ENCODE results near the gene ALDH1B1.
"Not testable (repeated sequence)": the region's sequence is repeated elsewhere in the genome, so short reads cannot be mapped to it uniquely, and the experiment has no call there.

ALDH1B1 gene

GRCh38 chr9:38359689-38360385 lies 32.7 kb upstream of the ALDH1B1 start:
- in situ Hi-C loops (cut with MboI; ENCODE audit: low sequenced_read_pairs): loop anchor here (5.0 to 25.0 kb wide), 5 partner anchors 198 to 873 kb away; partner anchors contain the start of gene POLR1E

GRCh38 chr9:38360839-38361472 lies 31.5 kb upstream of the ALDH1B1 start:
- in situ Hi-C loops (cut with MboI; ENCODE audit: low sequenced_read_pairs): loop anchor here (5.0 to 25.0 kb wide), 5 partner anchors 199 to 874 kb away; partner anchors contain the start of gene POLR1E

- in situ Hi-C loops (cut with MboI; ENCODE audit: low sequenced_read_pairs): loop anchor here (5.0 to 25.0 kb wide), 5 partner anchors 199 to 874 kb away; partner anchors contain the start of gene POLR1E
Observed at GRCh38 chr9:38361473-38361850, 31.0 kb upstream of the ALDH1B1 start.

GRCh38 chr9:38362852-38363588 lies 29.5 kb upstream of the ALDH1B1 start:
- in situ Hi-C loops (cut with MboI; ENCODE audit: low sequenced_read_pairs): loop anchor here (5.0 to 25.0 kb wide), 5 partner anchors 201 to 876 kb away; partner anchors contain the start of gene POLR1E

GRCh38 chr9:38363589-38363925 lies 28.9 kb upstream of the ALDH1B1 start:
- in situ Hi-C loops (cut with MboI; ENCODE audit: low sequenced_read_pairs): loop anchor here (5.0 to 25.0 kb wide), 5 partner anchors 201 to 876 kb away; partner anchors contain the start of gene POLR1E

- in situ Hi-C loops (cut with MboI; ENCODE audit: low sequenced_read_pairs): loop anchor here (10.0 to 25.0 kb wide), 4 partner anchors 206 to 881 kb away; partner anchors contain the start of gene POLR1E
Observed at GRCh38 chr9:38367898-38368297, 24.6 kb upstream of the ALDH1B1 start.

GRCh38 chr9:38368731-38369130 lies 23.8 kb upstream of the ALDH1B1 start:
- in situ Hi-C loops (cut with MboI; ENCODE audit: low sequenced_read_pairs): loop anchor here (10.0 to 25.0 kb wide), 4 partner anchors 206 to 881 kb away; partner anchors contain the start of gene POLR1E

- in situ Hi-C loops (cut with MboI; ENCODE audit: low sequenced_read_pairs): loop anchor here (25.0 kb wide), 3 partner anchors 208 to 883 kb away; partner anchors contain the start of gene POLR1E
Observed at GRCh38 chr9:38370176-38370575, 22.3 kb upstream of the ALDH1B1 start.

GRCh38 chr9:38371495-38371894 lies 21.0 kb upstream of the ALDH1B1 start:
- in situ Hi-C loops (cut with MboI; ENCODE audit: low sequenced_read_pairs): loop anchor here (25.0 kb wide), 3 partner anchors 209 to 884 kb away; partner anchors contain the start of gene POLR1E

- in situ Hi-C loops (cut with MboI; ENCODE audit: low sequenced_read_pairs): loop anchor here (25.0 kb wide), 3 partner anchors 211 to 886 kb away; partner anchors contain the start of gene POLR1E
Observed at GRCh38 chr9:38372762-38373619, 19.5 kb upstream of the ALDH1B1 start.

- in situ Hi-C loops (cut with MboI; ENCODE audit: low sequenced_read_pairs): loop anchor here (25.0 kb wide), 3 partner anchors 211 to 886 kb away; partner anchors contain the start of gene POLR1E
Observed at GRCh38 chr9:38373679-38374078, 18.8 kb upstream of the ALDH1B1 start.

GRCh38 chr9:38374847-38375571 lies 17.5 kb upstream of the ALDH1B1 start:
- in situ Hi-C loops (cut with MboI; ENCODE audit: low sequenced_read_pairs): loop anchor here (25.0 kb wide), 3 partner anchors 213 to 888 kb away; partner anchors contain the start of gene POLR1E

GRCh38 chr9:38375572-38375963 lies 16.9 kb upstream of the ALDH1B1 start:
- in situ Hi-C loops (cut with MboI; ENCODE audit: low sequenced_read_pairs): no loop called here

GRCh38 chr9:38376021-38376670 lies 16.4 kb upstream of the ALDH1B1 start:
- in situ Hi-C loops (cut with MboI; ENCODE audit: low sequenced_read_pairs): no loop called here

- in situ Hi-C loops (cut with MboI; ENCODE audit: low sequenced_read_pairs): not testable (repeated sequence)
Observed at GRCh38 chr9:38377336-38378083, 15.0 kb upstream of the ALDH1B1 start.

GRCh38 chr9:38380230-38380871 lies 12.2 kb upstream of the ALDH1B1 start:
- in situ Hi-C loops (cut with MboI; ENCODE audit: low sequenced_read_pairs): no loop called here

GRCh38 chr9:38380872-38381534 lies 11.5 kb upstream of the ALDH1B1 start:
- in situ Hi-C loops (cut with MboI; ENCODE audit: low sequenced_read_pairs): no loop called here
